HuH-7 (cell line): ENCODE results near the gene CD44.
"Not testable (repeated sequence)": the region's sequence is repeated elsewhere in the genome, so short reads cannot be mapped to it uniquely, and the experiment has no call there.

ENCODE experiments used
- DNase-seq: peaks from one replicate; pipeline ENCODE4 v3.0.0; 2011; ENCODE audit warnings: low spot score

Gene CD44

DNA sequence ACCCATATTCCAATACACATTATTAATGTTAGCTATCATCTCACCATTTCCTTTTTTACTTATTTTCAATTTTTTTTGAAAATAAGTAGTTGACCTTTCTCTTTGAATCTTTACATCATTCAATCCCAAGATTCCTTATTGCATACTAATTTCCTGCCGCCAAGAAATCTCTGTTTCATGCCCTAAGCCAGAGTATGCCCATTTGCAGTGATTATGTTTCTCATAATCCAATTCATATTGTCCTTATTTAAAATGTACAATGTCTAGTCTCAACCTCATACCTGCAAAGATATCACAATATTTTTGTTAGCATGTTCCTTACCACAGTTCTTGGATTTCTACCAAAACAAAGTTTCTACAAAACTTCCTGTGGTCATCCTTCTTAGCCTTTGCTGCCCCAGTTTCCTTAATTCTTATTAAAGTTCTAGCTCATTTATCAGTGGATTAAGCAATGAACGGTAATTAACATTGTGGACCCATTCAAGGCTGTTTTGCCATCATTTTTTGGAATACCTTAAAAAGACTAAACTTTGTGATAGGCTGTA is 75.3 kb downstream of the CD44 start:
- no peak for DNase-seq

DNA sequence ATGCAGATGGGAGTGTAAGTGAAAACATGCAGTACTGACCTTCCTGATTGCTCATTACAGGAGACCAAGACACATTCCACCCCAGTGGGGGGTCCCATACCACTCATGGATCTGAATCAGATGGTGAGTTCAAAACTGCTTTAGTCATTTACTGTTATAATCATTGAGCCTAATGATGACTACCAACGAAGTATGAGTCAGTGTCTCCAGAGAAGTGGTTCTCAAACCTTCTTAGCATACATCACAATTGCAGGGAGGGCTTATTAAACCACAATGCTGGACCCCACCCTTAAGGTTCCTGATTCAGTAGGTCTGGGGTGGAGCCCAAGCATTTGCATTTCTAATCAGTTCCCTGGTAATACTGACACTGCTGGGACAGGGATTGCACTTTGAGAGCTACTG is 75.8 kb downstream of the CD44 start:
- DNase-seq = no peak

DNA sequence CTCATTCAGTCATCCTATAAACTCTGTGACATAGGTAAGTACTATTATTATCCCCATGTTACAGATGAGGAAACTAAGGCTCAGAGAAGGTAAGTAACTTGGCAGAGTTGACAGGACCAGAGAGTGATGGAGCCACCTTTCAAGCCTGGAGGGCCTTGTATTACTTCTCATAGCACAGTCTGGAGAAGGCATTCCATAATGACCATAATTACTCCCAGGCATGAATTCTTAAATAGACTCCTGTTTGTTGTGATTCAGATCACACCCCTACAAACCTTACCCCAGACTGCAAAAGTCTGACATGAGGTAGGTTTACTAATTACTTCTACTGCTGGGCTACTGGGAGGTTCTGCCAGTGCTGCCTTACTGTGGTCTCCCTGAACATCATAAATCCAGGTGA is 77.0 kb downstream of the CD44 start:
- no peak for DNase-seq

DNA sequence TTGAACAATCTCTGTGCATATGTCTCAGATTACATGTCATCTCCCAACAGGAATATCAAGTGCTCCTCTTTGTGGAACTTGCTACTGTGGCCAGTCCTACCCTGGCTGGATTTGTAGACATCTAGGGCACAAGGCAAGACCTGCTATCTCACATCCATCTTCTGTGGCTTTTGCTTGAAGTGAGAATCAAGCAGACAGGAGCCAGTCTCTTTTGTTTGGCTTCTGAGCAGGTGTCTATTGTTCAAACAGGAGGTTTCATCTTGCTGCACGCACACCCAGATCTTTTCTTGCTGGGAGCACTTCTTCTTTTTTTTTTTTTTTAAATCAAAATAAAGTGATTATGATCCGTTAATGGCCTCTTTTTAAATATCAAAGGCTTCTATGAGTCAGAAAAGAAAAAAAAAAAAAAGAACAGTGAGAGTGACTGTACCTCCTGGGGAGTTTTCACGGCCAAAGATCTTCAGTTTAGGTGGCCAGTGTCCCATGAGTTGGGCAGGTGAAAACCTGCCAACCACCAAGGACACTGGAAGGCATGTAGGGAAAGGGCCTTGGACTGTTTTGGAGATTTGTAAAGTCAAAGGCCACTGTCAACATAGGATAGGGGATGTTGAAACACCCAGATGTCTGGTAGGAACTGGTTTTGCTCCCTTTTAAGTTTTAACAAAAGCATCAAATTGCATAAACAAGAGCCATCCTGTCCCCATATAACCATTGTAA is 78.1 kb downstream of the CD44 start:
- DNase-seq = no peak

DNA sequence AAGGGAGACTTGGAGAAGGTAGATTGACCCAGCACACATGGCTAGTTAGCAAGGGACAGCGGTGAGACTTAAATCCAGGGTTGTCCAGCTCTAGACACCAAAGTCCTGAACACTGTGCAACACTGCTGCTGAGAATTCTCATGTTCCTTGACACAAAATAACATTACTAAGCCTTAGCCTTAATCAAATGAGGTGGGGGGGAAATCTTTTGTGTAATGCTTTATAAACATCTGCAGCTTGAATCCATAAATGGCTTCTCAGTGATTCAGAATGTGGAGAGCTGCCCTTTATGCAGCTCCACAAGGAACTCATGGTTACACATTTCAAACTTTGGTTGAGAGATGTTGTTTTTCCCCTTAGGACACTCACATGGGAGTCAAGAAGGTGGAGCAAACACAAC is 80.0 kb downstream of the CD44 start:
- DNase-seq = no peak

DNA sequence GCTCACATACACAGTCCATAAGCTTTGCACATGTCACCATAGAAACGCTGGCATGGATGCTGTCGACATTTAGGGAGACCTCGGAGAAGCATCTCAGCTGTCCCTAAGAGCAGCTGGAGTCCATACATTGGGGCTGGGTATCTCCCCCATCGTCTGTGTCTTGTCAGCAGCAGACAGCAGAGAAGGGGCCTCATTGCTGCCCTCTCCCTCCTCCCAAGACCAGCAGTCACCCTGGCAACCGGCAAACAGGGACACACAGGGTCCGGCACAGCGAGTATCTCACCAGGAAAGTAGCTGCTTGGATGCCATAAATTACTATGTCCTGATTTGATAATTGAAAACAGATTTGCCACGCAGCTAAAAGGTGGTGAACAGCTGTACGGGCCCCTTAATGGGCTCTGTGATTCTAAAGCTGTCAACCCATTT is 84.4 kb downstream of the CD44 start:
- no peak for DNase-seq

DNA sequence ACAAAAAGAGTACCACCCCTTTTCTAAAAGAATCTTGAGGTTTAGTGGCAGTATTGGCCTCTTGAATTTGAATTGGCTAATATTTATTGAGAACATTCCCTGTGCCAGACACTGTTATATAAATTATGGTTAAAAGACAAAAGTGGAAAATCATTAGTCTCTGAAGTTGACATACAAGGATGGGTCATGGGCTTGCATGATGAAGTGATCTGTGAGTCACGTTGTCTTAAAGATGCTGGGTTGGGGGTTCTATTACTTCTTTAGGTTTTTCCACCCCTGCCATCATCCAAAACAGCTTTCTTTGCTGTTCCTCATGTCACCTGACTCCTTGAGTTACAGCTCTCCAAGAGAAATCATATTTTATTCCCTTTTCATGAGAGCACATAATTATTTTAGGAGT is 85.0 kb downstream of the CD44 start:
- DNase-seq = no peak

DNA sequence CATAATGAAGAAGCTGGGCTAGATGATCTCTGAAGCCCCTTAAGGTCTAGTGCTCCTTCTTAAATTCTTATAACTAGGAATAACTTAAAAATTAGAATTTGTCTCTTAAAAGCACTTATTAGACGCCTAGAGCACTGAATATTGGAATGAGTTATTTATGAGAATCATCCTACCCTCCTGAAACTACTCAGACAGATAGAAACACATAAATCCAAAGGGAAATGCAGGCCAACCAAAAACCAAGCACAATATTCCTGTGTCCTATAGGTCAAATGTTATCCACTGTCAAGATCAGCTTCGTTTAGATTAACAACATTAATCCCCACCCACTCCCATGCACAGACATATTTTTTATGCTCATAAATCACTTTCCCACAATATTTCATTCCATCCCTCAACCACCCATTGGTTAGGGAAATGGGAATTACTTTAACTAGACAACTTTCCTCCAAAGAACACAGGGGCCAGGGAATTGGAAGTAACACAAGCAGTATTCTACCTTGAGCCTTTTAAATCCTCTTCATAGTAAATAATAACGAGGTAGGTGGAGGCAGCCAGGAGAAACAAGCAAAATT is 87.1 kb downstream of the CD44 start:
- DNase-seq = no peak

DNA sequence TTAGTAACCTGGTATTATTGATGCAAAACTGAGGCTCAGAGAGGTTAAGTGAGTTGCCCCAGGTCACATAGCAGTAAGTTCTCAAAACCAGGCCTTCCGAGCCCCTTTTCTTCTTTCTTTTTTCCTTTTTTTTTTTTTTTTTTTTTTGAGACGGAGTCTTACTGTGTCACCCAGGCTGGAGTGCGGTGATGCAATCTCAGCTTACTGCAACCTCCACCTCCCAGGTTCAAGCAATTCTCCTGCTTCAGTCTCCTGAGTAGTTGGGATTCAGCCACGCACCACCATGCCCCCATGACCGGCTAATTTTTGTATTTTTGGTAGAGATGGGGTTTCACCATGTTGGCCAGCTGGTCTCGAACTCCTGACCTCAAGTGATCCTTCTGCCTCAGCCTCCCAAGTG is 87.8 kb downstream of the CD44 start:
- DNase-seq = not testable (repeated sequence)

DNA sequence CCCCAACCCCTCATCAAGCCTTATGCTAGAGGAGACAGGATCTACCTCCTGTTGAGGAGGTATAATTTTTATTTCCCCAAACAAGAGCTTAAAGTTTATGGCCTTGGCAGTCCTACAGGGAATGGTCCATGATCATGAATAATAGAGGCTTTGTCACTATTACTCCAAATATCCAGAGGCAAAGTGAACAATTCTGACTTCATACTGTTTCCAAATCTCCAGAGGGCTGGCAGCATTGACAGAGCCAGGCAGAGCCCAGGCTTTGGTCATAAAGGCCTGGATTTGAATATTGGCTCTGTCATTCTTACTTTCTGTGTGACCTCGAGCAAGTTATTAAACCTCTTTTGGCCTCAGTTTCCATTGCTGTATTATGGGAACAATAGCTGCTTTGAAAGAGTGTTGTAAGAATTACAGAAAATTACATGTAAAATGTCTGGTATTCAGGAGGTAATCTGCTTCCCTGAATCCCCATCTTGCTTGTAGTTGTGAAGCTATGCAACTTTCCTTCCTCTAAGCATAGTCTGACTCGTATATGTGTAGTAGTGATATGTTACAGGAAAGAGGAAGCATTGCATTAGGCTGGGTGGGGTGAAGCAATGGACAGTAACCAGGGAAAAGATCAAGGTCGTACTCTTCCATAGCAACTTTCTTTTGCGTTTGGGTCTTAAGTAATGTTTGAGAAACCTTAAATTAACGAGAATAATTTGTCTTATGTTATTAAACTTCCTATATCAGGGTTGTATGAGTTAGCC is 88.8 kb downstream of the CD44 start:
- DNase-seq = no peak

DNA sequence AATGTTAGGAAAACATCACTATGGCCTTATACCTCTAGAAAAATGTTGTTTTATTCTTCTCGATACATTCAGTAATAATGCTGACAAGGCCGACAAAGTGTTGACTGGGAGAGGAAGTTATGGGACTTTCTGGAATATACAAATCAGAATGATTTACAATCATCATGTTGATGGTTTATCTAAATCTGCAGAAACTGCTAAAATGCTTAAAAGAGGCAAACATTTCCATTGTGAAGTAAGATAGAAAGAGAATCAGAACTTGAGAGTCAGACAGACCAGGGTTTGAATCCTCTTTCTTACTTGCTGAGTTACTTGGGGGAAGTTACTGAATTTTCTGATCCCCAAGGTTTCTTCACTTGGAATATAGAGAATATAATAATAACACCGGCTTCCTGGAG is 89.4 kb downstream of the CD44 start:
- no peak for DNase-seq

DNA sequence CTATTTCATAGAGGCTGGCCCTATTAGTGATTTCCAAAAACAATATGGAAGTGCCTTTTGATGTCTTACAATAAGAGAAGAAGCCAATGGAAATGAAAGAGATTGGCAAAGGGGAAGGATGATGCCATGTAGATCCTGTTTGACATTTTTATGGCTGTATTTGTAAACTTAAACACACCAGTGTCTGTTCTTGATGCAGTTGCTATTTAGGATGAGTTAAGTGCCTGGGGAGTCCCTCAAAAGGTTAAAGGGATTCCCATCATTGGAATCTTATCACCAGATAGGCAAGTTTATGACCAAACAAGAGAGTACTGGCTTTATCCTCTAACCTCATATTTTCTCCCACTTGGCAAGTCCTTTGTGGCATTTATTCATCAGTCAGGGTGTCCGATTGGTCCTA is 91.4 kb downstream of the CD44 start:
- no peak for DNase-seq

DNA sequence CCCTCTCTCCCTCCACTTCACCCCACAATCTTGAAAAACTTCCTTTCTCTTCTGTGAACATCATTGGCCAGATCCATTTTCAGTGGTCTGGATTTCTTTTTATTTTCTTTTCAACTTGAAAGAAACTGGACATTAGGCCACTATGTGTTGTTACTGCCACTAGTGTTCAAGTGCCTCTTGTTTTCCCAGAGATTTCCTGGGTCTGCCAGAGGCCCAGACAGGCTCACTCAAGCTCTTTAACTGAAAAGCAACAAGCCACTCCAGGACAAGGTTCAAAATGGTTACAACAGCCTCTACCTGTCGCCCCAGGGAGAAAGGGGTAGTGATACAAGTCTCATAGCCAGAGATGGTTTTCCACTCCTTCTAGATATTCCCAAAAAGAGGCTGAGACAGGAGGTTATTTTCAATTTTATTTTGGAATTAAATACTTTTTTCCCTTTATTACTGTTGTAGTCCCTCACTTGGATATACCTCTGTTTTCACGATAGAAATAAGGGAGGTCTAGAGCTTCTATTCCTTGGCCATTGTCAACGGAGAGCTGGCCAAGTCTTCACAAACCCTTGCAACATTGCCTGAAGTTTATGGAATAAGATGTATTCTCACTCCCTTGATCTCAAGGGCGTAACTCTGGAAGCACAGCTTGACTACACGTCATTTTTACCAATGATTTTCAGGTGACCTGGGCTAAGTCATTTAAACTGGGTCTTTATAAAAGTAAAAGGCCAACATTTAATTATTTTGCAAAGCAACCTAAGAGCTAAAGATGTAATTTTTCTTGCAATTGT is 92.3 kb downstream of the CD44 start:
- DNase-seq = no peak

DNA sequence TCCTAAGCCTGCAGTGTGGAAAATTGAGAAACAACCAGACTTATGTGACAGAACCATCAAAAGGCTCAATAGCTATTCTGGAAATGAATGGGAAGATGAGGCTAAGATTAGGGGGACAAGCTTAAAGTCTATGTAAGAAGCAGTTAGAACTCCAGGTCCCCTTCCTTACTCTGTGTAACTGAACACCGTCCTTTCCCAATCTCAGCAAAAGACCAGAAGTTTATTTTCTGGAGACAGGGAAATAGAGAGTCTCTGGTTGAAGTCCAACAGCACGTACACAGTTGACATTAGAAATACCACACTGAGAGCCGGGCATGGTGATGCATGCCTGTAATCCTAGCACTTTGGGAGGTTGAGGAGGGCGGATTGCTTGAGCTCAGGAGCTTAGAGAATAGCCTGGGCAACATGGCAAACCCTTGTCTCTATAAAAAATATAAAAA is 93.9 kb downstream of the CD44 start:
- no peak for DNase-seq

DNA sequence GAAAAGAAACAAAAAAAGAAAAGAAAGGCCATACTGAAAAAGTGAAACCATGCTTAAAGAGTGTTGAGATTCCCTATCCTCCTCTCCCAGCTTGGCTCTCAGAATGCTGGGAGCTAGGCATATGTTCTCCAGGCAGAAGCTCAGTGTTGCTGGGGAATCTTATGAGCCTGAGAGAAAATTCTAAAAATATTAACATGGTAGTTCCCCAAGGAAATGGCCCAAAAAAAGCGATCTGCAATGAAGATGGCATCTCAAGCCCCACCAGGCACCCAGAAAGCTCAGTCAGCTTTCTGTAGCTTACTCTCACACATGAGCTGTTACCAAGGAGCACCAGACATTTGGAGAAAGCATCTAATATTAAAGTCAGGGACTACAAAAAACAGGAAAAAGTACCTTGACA is 94.5 kb downstream of the CD44 start:
- DNase-seq = no peak

DNA sequence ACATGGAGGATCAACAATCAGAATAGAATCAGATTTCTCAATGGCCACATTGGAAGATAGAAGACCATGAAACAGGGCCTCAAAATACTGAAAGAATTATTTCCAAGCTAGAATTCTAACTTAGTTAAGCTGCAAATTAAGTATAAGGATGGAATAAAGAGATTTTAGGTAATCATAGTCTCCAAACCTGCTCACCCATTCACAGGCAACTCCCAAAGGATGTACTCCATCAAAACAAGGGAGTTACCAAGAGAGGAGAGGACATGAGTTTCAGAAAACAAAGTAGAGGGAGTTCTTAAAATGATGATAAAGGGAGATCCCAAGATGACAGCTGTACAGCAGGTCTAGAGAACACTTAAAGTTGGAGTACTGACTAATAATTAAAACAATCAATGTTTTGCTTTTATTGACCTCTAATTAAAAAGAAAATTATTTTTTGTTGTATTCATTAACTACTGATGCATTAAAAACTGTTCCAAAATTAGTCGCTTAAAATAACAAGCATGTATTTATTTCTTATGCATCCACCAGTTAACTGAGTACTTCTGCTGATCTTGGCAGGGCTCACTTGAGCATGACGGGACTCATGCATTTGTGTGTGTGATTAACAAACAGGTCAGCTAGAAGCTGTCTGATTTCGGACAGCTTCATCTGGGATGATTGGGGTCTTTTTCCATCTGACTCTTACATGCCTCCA is 95.6 kb downstream of the CD44 start:
- no peak for DNase-seq

DNA sequence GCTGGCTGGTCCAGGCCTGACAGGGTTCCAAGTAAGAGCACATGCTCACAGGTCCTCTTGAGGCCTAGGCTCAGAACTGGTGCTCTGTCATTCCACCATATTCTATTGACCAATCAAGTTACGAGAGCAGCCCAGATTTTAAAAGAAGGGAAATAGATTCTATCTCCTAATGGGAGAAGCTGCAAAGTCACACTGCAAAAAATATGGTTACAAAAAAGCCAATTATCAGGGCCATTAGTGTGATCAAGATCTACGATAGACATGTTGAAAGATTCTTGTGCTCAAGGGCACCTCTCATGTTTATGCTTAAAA is 96.1 kb downstream of the CD44 start:
- DNase-seq = no peak

DNA sequence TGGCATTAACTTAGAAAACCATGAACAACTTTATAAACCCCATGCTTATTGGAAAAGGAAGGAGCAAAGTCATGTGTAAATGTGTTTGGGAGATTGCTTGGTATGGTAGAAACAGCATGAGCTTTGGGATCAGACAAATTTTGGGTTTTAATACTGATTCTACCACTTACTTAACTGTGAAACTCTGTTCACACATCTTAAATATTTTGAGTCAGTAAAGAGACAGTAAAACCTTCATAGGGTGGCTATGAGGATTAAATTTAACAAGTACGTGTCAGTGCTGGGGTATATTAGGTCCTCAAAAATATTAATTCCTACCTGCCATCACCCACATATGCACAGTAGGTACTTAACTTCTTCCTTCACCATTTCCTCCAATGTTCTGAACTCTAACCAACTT is 96.5 kb downstream of the CD44 start:
- DNase-seq = no peak

DNA sequence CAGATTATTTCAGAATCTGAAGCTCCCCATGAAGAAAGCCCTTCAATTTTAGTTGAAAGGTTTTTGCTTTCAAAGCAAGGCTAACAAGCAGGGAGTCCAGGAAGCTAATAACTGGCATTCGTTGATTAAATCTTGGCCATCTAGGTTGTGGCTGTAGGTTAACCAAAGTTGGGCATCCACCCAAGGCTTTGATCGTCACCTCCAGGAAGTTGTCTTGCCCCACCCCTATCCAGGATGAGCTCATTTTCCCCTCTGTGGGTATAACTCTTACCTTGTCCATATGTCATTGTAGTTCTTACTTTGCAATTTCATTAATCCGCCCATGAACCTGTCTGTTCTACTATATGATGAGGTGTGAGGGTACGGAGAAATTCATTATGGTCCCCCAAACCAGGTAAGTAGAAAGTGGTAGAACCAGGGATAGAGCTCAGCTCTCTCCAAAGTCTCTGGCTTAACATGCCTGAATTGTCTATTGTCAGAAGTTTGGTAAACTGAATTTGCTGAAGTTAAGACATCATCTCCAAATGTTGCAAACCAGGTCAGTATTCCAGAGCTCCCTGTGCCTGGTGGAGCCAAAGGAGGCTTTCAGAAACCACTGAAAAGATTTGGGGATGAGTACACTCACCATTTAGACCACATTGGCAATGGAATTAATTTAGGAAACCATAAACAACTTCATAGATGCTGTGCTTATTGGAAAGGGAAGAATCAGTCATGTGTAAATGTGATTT is 97.1 kb downstream of the CD44 start:
- DNase-seq = no peak

DNA sequence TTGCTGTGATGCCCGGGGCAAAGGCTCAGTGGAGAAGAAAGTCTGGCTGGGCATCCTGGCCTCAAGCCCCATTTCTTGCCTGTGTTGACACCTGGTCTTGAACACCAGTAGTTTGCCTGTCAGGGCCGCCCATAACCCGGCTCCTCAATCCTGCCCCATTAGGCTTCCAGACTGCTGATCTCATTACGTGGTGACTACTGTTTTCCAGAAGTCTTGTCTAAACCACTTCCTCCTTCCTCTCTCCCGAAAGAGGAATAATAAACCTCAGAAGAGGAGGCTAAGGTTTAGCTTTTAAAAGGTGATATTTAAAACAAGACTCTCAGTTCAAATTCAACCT is 97.7 kb downstream of the CD44 start:
- DNase-seq = no peak

DNA sequence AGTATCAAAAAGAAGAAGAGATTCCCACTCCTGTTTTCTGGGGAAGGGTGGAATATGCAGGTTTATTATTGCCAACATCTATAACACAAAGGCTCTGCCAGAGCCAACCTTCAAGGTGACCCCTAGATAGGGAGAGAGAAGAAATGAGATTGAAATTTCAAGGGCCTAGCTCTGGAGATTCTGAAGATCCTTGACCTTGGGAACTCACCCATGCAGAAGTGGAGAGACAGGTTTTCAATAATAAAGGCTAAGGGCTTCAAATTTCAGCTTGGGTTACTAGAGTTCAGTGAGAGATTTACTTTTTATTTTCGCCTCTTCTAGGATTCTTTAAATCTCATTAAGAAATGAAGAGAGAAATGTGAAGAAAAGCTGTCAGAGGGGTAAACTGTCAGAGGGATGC is 98.4 kb downstream of the CD44 start:
- no peak for DNase-seq
